ENCODE measurements around the gene SPSB1.

SPSB1 gene

GRCh38 chr1:9289090-9289534, 3.6 kb upstream of the SPSB1 start:
- POLR2A ChIA-PET = interaction anchor here (0.7 to 1.1 kb wide), 3 partner anchors 162 to 795 kb away, joined by 3 to 4 read pairs (median 3); partner anchors contain the start of gene SLC25A33
- Histone ChIP-seq H3K4me1 (ENCODE audit: control insufficient read depth, insufficient read depth, low read length) (no peaks in the 10 kb centered on the region), H3K4me3 (ENCODE audit: low read depth, low read length) (no peak overlapping the region), H3K36me3 (ENCODE audit: control insufficient read depth in 2 of 2, insufficient read depth in 1 of 2, low read length in 2 of 2) (no peaks in the 10 kb centered on the region), H3K27ac (ENCODE audit: extremely low read depth, low read depth, low read length) (no peak overlapping the region), H3K9me3 (ENCODE audit: control insufficient read depth, insufficient read depth, low read depth, low read length) (no peaks in the 10 kb centered on the region)
- CTCF ChIA-PET = interaction anchor here (0.6 to 5.8 kb wide), 26 partner anchors 8 to 287 kb away, joined by 3 to 91 read pairs (median 4); no protein-coding TSS in a partner anchor
- no peak for TF ChIP-seq ZFP3 (tag by site-specific recombination; IDR thresholded peaks at IDR 0.05; ENCODE audit: low read depth)
- TF ChIP-seq ZNF174 (tag by site-specific recombination; IDR thresholded peaks at IDR 0.05) = no peak
- TF ChIP-seq ZFP41 (tag by site-specific recombination; IDR thresholded peaks at IDR 0.05; ENCODE audit: borderline replicate concordance) = no peak
- peak; percentile 18; the same call in 1 of the 2 replicates for TF ChIP-seq SP7 (tag by site-specific recombination; IDR thresholded peaks at IDR 0.05)
- no peak for TF ChIP-seq ZNF596 (tag by site-specific recombination; IDR thresholded peaks at IDR 0.05)
- TF ChIP-seq PRDM1 (tag by site-specific recombination; IDR thresholded peaks at IDR 0.05) = no peak
- TF ChIP-seq CTCF (tag by site-specific recombination; IDR thresholded peaks at IDR 0.05) = peak; percentile 65
- no peak for TF ChIP-seq ZNF404 (tag by site-specific recombination; IDR thresholded peaks at IDR 0.05)
- no peak for TF ChIP-seq ZBTB44 (tag by site-specific recombination; IDR thresholded peaks at IDR 0.05)
- TF ChIP-seq TRIM28 (IDR thresholded peaks at IDR 0.05; ENCODE audit: borderline replicate concordance, low read length) = peak; percentile 34; the same call in 1 of the 2 replicates
- no peak for TF ChIP-seq ZNF10 (tag by site-specific recombination; IDR thresholded peaks at IDR 0.05)
- TF ChIP-seq ZNF664 (tag by site-specific recombination; IDR thresholded peaks at IDR 0.05) = peak; percentile 97
- TF ChIP-seq ZBTB11 (tag by site-specific recombination; conservative IDR thresholded peaks at IDR 0.05; ENCODE audit: low read depth) = no peak
- no peak for TF ChIP-seq RBAK (tag by site-specific recombination; IDR thresholded peaks at IDR 0.05)
- TF ChIP-seq TSHZ1 (tag by site-specific recombination; IDR thresholded peaks at IDR 0.05; ENCODE audit: borderline replicate concordance) = no peak
- no peak for TF ChIP-seq PATZ1 (tag by site-specific recombination; IDR thresholded peaks at IDR 0.05)
- no peak for TF ChIP-seq ZNF785 (tag by site-specific recombination; IDR thresholded peaks at IDR 0.05)
- TF ChIP-seq ZNF660 (tag by site-specific recombination; IDR thresholded peaks at IDR 0.05) = peak; percentile 67
- no peak for TF ChIP-seq ZNF148 (tag by site-specific recombination; IDR thresholded peaks at IDR 0.05; ENCODE audit: borderline replicate concordance)
- TF ChIP-seq ZNF692 (tag by site-specific recombination; IDR thresholded peaks at IDR 0.05) = no peak
- TF ChIP-seq ZNF776 (tag by site-specific recombination; IDR thresholded peaks at IDR 0.05; ENCODE audit: borderline replicate concordance) = no peak
